ENCODE measurements around the gene CLDN20. TPM values are rescaled to one million over a fixed set of nuclear protein-coding genes. Genes with fewer than 3 reads are reported as not detected.
A peak's percentile ranks its signal among the peaks of the same experiment; 100 is the strongest.

CLDN20 gene
- polyA plus RNA-seq, 2 of the 4 experiments (the other 2 are of a cell fraction) = not detected

DNA sequence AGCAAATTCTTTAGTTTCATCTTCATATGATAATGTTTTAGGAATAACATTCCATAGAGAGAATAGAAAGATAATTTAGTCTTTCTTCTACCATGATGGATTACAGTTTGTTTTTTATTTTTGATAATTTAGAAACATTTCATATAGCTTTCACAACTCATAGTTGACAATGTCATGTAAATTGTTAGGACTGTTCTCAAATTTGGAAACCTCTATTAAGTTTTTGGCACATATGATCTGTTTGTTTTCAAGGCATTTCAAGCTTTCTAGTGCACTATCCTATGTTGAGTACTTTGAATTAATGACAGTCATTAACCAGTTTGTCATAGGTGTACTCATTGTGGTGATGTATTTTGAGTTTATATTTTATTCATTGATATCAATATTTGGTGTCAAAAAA lies 61.2 kb downstream of the CLDN20 start:
- Histone ChIP-seq H3K4me3 (no peak overlapping the region), H3K4me1 (peaks cover 14% of the 10 kb centered on the region; the same call in 2 of the 3 replicates), H3K27ac (no peak overlapping the region), H3K4me2 (no peak overlapping the region), H3K9me3 (no peaks in the 10 kb centered on the region)
- no peak for TF ChIP-seq EHF (CRISPR knock-in tag; IDR thresholded peaks at IDR 0.05)
- no peak for TF ChIP-seq SMC3 (IDR thresholded peaks at IDR 0.05)
- no peak for TF ChIP-seq CTCF (IDR thresholded peaks at IDR 0.05)
- TF ChIP-seq NFE2L2 (conservative IDR thresholded peaks at IDR 0.05; ENCODE audit: low read length) = no peak
- DNase-seq (ENCODE audit: low read depth in 1 of 2, low spot score in 1 of 2) (no peak), ATAC-seq (no peak), FAIRE-seq (no peak)
- ChIA-PET POLR2A (no interaction called here), CTCF (no interaction called here)

DNA sequence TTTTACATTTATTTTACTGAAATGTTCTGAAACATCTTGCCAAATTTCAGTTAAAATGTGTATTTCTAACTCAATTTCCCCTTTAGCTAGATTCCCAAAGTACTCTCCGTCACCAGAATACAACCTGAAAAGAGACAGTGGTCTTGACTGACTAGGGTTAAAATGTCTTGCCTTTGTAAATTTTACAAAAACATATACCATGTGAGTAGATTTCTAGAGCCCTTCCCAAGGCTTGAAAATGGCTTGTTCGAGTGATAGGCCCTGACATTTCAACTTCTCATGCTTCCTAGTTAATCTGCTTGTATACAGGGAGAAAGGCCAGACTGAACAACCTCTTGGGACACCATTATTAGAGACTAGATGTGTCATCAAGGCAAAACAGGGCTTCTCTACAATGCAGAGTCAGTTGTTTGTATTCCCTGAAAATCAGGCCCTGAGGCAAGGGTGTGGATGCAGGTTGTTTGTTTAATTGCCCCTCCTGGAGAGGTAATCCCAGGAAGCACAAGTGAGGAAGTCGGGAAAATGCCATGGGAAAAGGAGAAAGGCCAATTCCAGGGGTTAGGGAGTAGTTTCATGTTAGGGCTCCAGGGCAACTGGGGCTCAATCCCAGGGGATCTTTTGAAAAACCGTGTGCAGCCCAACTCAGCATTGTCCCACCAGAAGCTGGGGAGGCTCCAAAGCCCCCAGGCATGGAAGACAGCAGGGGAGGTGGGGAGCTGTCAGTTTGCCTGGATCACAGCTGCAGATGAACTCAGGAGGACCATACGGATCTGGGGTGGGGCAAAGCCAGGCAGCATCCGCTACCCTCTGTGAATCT lies 62.1 kb downstream of the CLDN20 start:
- TF ChIP-seq NR3C1 (IDR thresholded peaks at IDR 0.05) = no peak
- TF ChIP-seq ESRRA (IDR thresholded peaks at IDR 0.05; ENCODE audit: borderline replicate concordance, low read length) = no peak
- no peak for TF ChIP-seq EHF (CRISPR knock-in tag; IDR thresholded peaks at IDR 0.05)
- no peak for TF ChIP-seq HOXB5 (CRISPR knock-in tag; IDR thresholded peaks at IDR 0.05)
- TF ChIP-seq POLR2AphosphoS2 (conservative IDR thresholded peaks at IDR 0.05; ENCODE audit: low read length) = no peak
- TF ChIP-seq, protein P1, sequence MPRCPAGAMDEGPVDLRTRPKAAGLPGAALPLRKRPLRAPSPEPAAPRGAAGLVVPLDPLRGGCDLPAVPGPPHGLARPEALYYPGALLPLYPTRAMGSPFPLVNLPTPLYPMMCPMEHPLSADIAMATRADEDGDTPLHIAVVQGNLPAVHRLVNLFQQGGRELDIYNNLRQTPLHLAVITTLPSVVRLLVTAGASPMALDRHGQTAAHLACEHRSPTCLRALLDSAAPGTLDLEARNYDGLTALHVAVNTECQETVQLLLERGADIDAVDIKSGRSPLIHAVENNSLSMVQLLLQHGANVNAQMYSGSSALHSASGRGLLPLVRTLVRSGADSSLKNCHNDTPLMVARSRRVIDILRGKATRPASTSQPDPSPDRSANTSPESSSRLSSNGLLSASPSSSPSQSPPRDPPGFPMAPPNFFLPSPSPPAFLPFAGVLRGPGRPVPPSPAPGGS (IDR thresholded peaks at IDR 0.05) = no peak
- no peak for TF ChIP-seq SMC3 (IDR thresholded peaks at IDR 0.05)
- TF ChIP-seq MYC (IDR thresholded peaks at IDR 0.05; ENCODE audit: borderline replicate concordance, low read length) = no peak
- TF ChIP-seq HEYL (CRISPR knock-in tag; IDR thresholded peaks at IDR 0.05) = no peak
- TF ChIP-seq TP53 (CRISPR knock-in tag; IDR thresholded peaks at IDR 0.05) = no peak
- TF ChIP-seq EHMT2 (IDR thresholded peaks at IDR 0.05; ENCODE audit: low read depth) = no peak
- TF ChIP-seq FOSL2 (IDR thresholded peaks at IDR 0.05) = no peak
- TF ChIP-seq FOSL2 (CRISPR knock-in tag; IDR thresholded peaks at IDR 0.05) = no peak
- TF ChIP-seq, protein P2, sequence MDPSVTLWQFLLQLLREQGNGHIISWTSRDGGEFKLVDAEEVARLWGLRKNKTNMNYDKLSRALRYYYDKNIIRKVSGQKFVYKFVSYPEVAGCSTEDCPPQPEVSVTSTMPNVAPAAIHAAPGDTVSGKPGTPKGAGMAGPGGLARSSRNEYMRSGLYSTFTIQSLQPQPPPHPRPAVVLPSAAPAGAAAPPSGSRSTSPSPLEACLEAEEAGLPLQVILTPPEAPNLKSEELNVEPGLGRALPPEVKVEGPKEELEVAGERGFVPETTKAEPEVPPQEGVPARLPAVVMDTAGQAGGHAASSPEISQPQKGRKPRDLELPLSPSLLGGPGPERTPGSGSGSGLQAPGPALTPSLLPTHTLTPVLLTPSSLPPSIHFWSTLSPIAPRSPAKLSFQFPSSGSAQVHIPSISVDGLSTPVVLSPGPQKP (IDR thresholded peaks at IDR 0.05; ENCODE audit: low read depth, low read length) = no peak
- TF ChIP-seq ZSCAN20 (CRISPR knock-in tag; IDR thresholded peaks at IDR 0.05) = no peak
- TF ChIP-seq, protein P3, sequence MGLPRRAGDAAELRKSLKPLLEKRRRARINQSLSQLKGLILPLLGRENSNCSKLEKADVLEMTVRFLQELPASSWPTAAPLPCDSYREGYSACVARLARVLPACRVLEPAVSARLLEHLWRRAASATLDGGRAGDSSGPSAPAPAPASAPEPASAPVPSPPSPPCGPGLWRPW (IDR thresholded peaks at IDR 0.05) = no peak
- 64% methylated on average over 5 of the region's 6 CpGs for WGBS (ENCODE audit: missing lambda C conversion rate)
- CTCF ChIA-PET = interaction anchor here (0.9 kb wide), 1 partner anchor 204 kb away, joined by 3 read pairs; no protein-coding TSS in a partner anchor
- H3K4me1 ChIP-seq = peaks cover 14% of the 10 kb centered on the region; the same call in 2 of the 3 replicates
- DNase-seq (ENCODE audit: low read depth in 1 of 2, low spot score in 1 of 2) (no peak), FAIRE-seq (no peak), ATAC-seq (no peak)
- H3K9me3 ChIP-seq = no peaks in the 10 kb centered on the region
- H3K27ac ChIP-seq = peak overlapping the region in 1 of 2 experiments; percentile 46; a peak in 2 of 6 replicates
- POLR2A ChIA-PET = no interaction called here
- H3K4me2 ChIP-seq = no peak overlapping the region
- H3K4me3 ChIP-seq = no peak overlapping the region

Other genes starting within 250 kb of the CLDN20 start
- 16.8 and 19.5 TPM in 2 replicates for gene TFB1M, start 50.5 kb downstream of the CLDN20 start, polyA plus RNA-seq (2011; rRNA removed)
- 9.2 to 9.8 TPM (median 9.8 TPM) in 3 replicates for gene TFB1M, start 50.5 kb downstream of the CLDN20 start, polyA plus RNA-seq (2017; fragmentation: RNase III; extraction: RNeasy Plus Mini Kit Qiagen cat#74134 plus additional on column Dnase treatment)
- not detected in 2 replicates for gene NOX3, start 191.8 kb downstream of the CLDN20 start, polyA plus RNA-seq (2011; rRNA removed)
- gene NOX3, start 191.8 kb downstream of the CLDN20 start, polyA plus RNA-seq (2017; fragmentation: RNase III; extraction: RNeasy Plus Mini Kit Qiagen cat#74134 plus additional on column Dnase treatment) = not detected in 3 replicates